Mesodermal cell (in vitro differentiated cells): ENCODE data around the gene GLI3.

Source experiments
- H3K27ac ChIP-seq: 2 replicates; pipeline ENCODE4 v1.7.0; 2013; ENCODE audit warnings: mild to moderate bottlenecking, low read depth, low read length, moderate library complexity; ENCODE audit not compliant: severe bottlenecking
- H3K36me3 ChIP-seq: 2 replicates; pipeline ENCODE4 v1.7.1; 2013; ENCODE audit warnings: mild to moderate bottlenecking, low read length, moderate library complexity; ENCODE audit not compliant: control insufficient read depth, insufficient read depth
- H3K4me1 ChIP-seq: one replicate; pipeline ENCODE4 v1.7.1; 2013; ENCODE audit warnings: mild to moderate bottlenecking, low read length; ENCODE audit not compliant: insufficient read depth, control insufficient read depth, poor library complexity, severe bottlenecking
- H3K4me3 ChIP-seq: 2 replicates; pipeline ENCODE4 v1.7.0; 2013; ENCODE audit warnings: low read length, control low read depth, mild to moderate bottlenecking; ENCODE audit not compliant: insufficient read depth, poor library complexity, severe bottlenecking; ENCODE audit errors: extremely low read depth
- H3K9me3 ChIP-seq: 2 replicates; pipeline ENCODE4 v1.7.1; 2013; ENCODE audit warnings: mild to moderate bottlenecking, low read length, moderate library complexity; ENCODE audit not compliant: control insufficient read depth
- WGBS, 2 experiments: methylation state at CpG; one replicate each; pipeline ENCODE4 v1.1.5; 2013; ENCODE audit warnings: missing lambda C conversion rate in 2 of 2; ENCODE audit not compliant: insufficient coverage in 2 of 2; 5-methylcytosine and 5-hydroxymethylcytosine counted together

GLI3 gene

GRCh38 chr7:42006801-42007513 is 230.1 kb downstream of the GLI3 start:
- no peak overlapping the region for H3K4me3 ChIP-seq
- no peaks in the 10 kb centered on the region for H3K4me1 ChIP-seq
- no peaks in the 10 kb centered on the region for H3K9me3 ChIP-seq
- WGBS, 2 experiments: 100% methylated on average over 1 of the region's 3 CpGs; no CpG with 5 or more reads in 1 of the 2 experiments
- H3K36me3 ChIP-seq: peaks cover 67% of the 10 kb centered on the region
- H3K27ac ChIP-seq: no peak overlapping the region

- H3K36me3 ChIP-seq: peaks cover 58% of the 10 kb centered on the region
- no peaks in the 10 kb centered on the region for H3K4me1 ChIP-seq
- WGBS, 2 experiments: 91 to 100% methylated on average over 1 of the region's 2 CpGs
- H3K9me3 ChIP-seq: no peaks in the 10 kb centered on the region
- no peak overlapping the region for H3K4me3 ChIP-seq
- H3K27ac ChIP-seq: no peak overlapping the region
Measured at GRCh38 chr7:42002654-42003053, 234.4 kb downstream of the GLI3 start.

- H3K4me1 ChIP-seq: no peaks in the 10 kb centered on the region
- no peaks in the 10 kb centered on the region for H3K9me3 ChIP-seq
- no peak overlapping the region for H3K4me3 ChIP-seq
- H3K27ac ChIP-seq: no peak overlapping the region
- peaks cover 51% of the 10 kb centered on the region for H3K36me3 ChIP-seq
- WGBS, 2 experiments: 96 to 98% methylated on average over 5 of the region's 6 CpGs
Measured at GRCh38 chr7:41999736-42000283, 237.2 kb downstream of the GLI3 start.

GRCh38 chr7:41998041-41998440 is 239.0 kb downstream of the GLI3 start:
- WGBS, 2 experiments: 91 to 100% methylated on average over 1 of the region's 2 CpGs
- Histone ChIP-seq H3K4me3 (no peak overlapping the region), H3K36me3 (peaks cover 60% of the 10 kb centered on the region), H3K27ac (no peak overlapping the region), H3K4me1 (no peaks in the 10 kb centered on the region), H3K9me3 (no peaks in the 10 kb centered on the region)

- peaks cover 64% of the 10 kb centered on the region for H3K36me3 ChIP-seq
- H3K9me3 ChIP-seq: no peaks in the 10 kb centered on the region
- no peaks in the 10 kb centered on the region for H3K4me1 ChIP-seq
- no peak overlapping the region for H3K27ac ChIP-seq
- no peak overlapping the region for H3K4me3 ChIP-seq
- WGBS, 2 experiments: 89 to 100% methylated on average over 1 to 2 of the region's 2 CpGs
Measured at GRCh38 chr7:41997151-41997550, 239.9 kb downstream of the GLI3 start.

- WGBS, 2 experiments: 100% methylated on average over 1 of the region's 4 CpGs; no CpG with 5 or more reads in 1 of the 2 experiments
- Histone ChIP-seq H3K36me3 (peaks cover 69% of the 10 kb centered on the region), H3K4me3 (no peak overlapping the region), H3K27ac (no peak overlapping the region), H3K9me3 (no peaks in the 10 kb centered on the region), H3K4me1 (no peaks in the 10 kb centered on the region)
Measured at GRCh38 chr7:41996381-41997035, 240.5 kb downstream of the GLI3 start.

GRCh38 chr7:41995632-41996271 is 241.3 kb downstream of the GLI3 start:
- peaks cover 70% of the 10 kb centered on the region for H3K36me3 ChIP-seq
- H3K4me1 ChIP-seq: no peaks in the 10 kb centered on the region
- H3K27ac ChIP-seq: no peak overlapping the region
- no peak overlapping the region for H3K4me3 ChIP-seq
- no CpG with 5 or more reads among the region's 2 CpGs for WGBS, 2 experiments
- H3K9me3 ChIP-seq: no peaks in the 10 kb centered on the region

GRCh38 chr7:41994746-41995110 is 242.3 kb downstream of the GLI3 start:
- Histone ChIP-seq H3K4me1 (no peaks in the 10 kb centered on the region), H3K4me3 (no peak overlapping the region), H3K9me3 (no peaks in the 10 kb centered on the region), H3K27ac (no peak overlapping the region), H3K36me3 (peaks cover 65% of the 10 kb centered on the region)
- WGBS, 2 experiments: 83% methylated on average over 1 of the region's 4 CpGs; no CpG with 5 or more reads in 1 of the 2 experiments

GRCh38 chr7:41994036-41994745 is 242.8 kb downstream of the GLI3 start:
- Histone ChIP-seq H3K4me1 (no peaks in the 10 kb centered on the region), H3K27ac (no peak overlapping the region), H3K9me3 (no peaks in the 10 kb centered on the region), H3K4me3 (no peak overlapping the region), H3K36me3 (peaks cover 63% of the 10 kb centered on the region)
- WGBS, 2 experiments: 86 to 100% methylated on average over 1 of the region's 3 CpGs
